DMS79 treated with DMSO at 0.1 percent for 48 hours (cell line): Measurements from ENCODE around the gene UPF1.
"Not testable (repeated sequence)": the region's sequence is repeated elsewhere in the genome, so short reads cannot be mapped to it uniquely, and the experiment has no call there.

Experiments
- DNase-seq: peaks from one replicate; lab custom pipeline; 2025; lab: John Stamatoyannopoulos, UW

UPF1 gene

GRCh38 chr19:18799389-18799970 is 32.3 kb upstream of the UPF1 start:
- no peak for DNase-seq

DNA sequence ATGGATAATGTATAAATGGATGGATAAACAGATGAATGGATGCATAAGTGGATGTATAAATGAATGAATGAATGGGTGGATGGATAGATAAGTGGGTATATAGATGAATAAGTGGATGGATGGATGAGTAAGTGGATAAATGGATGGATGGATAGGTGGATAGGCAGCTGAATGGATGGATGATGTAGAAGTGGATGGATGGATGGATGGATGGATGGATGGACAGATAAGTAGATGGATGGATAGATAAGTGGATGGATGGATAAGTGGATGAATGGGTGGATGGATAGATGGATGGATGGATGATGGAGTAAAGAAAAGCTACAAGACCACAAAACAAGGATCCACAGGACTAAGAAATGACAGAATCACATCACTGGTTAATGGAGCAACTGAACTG is 31.7 kb upstream of the UPF1 start:
- no peak for DNase-seq

DNA sequence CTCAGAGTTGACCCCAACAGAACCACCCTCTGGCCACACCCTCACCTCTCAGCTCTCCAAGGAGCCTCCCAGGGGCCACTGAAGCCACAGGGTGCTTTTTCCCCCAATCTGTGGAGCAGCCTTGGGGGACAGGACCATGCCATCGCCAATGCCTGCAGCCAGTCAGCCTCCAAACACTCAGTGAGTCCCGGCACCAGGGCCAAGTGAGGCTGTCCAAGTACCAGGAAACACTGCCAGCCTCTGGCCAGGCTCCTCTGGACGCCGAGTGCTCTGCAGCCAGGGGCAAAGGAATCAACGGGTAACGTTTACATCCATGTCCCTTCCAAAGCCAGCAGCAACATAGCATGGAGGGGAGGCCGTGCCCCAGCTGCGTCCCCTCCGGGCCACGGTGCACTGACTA is 31.1 kb upstream of the UPF1 start:
- DNase-seq: no peak

- no peak for DNase-seq
These were observed 29.4 kb upstream of the UPF1 start for GRCh38 chr19:18802354-18802753.

DNA sequence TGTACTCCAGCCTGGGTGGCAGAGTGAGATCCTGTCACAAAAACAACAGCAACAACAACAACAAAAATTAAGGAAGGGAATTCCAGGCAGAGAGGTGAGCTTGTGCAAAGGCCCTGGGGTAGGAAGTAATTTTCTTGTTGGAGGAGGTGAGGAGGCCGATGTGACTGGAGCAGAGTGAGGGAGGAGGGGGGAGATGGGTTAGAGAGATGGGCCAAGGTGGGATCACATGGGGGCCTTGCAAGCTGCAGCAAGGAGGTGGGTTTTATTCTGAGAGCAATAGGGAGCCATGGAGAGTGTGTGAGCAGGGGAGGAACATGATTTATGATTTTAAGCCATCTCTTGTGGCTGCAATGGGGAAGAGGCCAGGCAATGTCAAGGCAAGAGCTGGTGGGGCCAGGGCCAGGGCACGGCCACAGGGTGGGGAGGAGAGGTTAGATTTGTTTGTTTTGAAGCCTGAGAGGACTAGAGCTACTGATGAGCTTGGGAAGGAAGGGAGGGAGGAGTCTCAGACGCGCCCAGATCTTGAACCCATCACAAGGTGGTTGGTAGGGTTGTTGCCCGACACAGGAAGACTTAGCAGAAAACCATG is 28.1 kb upstream of the UPF1 start:
- DNase-seq: no peak

DNA sequence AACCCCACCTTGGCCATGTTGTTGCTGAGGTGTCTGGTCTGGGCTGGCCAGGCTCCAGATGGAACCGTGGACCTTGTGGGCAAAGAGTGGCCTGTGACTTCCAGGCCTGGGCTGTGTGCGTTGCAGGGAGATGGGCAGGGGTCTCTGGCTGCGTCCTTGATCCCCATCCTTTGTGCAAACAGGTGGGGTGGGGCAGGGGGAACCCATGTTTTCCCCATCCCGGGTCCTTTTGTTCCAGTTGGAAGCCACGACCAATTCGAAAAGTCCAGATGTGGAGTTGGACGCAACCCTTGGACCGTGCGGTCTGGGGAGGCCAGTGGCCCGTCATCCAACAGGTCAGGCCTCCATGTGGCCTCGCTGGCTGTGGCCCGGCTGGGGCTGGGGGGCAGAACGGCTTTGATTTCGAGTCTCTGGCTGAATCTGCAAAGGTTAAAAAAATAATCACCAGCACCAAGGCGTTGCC is 27.6 kb upstream of the UPF1 start:
- DNase-seq: no peak

DNA sequence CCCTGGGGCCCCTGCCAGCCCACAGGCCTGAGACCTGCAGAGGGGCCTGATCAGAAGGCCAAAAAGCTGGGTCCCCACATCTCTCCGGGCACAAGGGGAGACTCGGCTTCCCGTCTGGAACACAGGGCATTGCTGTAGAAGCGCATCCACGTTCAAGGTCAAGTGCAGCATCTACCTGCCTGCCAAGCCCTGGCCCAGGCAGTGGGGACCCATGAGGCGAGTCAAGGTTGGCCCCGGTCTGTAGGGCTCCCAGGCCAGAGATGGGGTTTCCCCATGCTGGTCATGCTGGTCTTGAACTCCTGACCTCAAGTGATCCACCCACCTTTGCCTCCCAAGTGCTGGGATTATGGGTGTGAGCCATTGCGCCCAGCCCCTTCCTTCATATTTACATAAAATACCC is 27.1 kb upstream of the UPF1 start:
- DNase-seq: no peak

GRCh38 chr19:18807861-18808331 is 23.9 kb upstream of the UPF1 start:
- no peak for DNase-seq

- DNase-seq: no peak
These were observed 22.4 kb upstream of the UPF1 start for GRCh38 chr19:18809149-18809868.

DNA sequence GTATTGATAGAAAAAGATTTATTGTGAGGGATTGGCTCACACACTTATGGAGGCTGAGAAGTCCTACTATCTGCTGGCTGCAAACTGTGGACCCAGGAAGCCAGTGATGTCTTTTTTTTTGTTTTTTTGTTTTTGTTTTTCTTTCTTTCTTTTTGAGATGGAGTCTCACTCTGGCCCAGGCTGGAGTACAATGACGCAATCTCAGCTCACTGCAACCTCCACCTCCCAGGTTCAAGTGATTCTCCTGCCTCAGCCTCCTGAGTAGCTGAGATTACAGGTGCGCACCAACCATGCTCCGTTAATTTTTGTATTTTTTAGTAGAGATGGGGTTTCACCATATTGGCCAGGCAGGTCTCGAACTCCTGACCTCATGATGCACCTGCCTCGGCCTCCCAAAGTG is 20.1 kb upstream of the UPF1 start:
- DNase-seq: not testable (repeated sequence)

GRCh38 chr19:18814063-18814462 is 17.7 kb upstream of the UPF1 start:
- DNase-seq: no peak

- no peak for DNase-seq
These were observed 16.1 kb upstream of the UPF1 start for GRCh38 chr19:18815673-18816072.

GRCh38 chr19:18816645-18817044 is 15.1 kb upstream of the UPF1 start:
- not testable (repeated sequence) for DNase-seq

GRCh38 chr19:18817574-18817973 is 14.2 kb upstream of the UPF1 start:
- DNase-seq: no peak

DNA sequence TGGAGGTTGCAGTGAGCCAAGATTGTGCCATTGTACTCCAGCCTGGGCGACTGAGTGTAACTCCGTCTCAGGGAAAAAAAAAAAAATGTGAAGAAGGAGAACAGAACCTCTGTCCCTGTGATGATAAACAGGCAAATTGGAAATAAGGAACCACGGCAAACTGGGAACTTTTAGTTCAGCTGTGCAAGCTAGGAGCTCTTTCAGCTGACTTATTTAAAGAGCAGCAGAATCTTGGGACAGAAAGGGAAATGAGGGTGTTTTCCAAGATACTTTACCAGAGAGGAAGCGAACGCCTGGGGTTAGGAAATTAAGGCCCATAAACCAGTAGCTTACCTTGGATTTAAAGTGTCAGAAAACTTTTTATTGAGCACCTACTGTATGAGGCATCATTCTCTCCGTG is 3.0 kb upstream of the UPF1 start:
- no peak for DNase-seq

DNA sequence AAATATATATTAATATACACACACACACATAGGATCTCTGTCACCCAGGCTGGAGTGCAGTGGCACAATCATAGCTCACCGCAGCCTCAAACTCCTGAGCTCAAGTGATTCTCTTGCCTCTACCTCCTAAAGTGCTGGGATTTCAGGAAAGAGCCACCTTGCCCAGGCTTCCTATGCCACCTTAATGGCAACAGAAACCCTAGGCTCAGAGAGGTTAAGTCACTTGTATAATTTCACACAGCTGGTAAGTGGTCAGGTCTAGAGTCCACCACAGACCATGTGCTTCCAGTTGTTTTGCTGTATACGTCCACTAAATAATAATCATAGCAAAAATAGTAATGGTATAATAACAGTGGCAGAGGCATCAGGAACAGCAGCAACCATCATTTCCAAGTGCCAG is 1.3 kb upstream of the UPF1 start:
- no peak for DNase-seq

DNA sequence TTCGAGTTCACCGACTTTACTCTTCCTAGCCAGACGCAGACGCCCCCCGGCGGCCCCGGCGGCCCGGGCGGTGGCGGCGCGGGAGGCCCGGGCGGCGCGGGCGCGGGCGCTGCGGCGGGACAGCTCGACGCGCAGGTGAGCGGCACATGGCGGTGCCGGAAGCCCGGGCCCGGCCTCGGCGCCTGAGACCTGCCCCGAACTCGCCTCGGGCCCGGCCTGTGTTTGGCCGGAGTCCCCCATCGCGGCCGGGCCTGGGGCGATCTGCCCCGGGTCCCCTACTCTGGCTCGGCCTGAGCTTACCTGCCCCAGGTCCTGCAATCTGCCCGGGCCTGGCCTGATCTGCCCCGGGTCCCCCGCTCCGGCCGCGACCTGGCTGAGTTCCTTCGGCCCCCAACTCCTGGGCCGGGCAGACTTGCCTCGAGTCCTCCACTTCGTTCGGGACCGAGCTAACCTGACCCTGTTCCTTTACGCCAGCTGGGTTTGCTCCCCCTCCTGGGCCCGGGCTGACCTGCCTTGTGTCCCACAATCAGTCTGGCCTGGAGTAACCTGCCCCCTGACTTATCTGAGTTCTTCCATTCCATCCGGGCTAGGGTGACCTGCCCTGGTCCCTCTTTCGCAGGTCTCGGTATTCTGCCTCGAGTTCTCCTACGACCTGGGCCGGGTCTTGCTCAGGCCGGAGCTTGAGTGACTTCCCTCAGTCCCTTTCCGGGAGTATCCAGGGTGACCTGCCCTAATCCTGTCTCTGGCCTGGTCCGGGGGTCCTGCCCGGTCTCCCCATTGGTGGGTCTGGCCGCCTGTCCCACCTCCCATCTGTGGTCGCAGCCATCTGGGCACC is 764 bp downstream of the UPF1 start:
- no peak for DNase-seq

DNA sequence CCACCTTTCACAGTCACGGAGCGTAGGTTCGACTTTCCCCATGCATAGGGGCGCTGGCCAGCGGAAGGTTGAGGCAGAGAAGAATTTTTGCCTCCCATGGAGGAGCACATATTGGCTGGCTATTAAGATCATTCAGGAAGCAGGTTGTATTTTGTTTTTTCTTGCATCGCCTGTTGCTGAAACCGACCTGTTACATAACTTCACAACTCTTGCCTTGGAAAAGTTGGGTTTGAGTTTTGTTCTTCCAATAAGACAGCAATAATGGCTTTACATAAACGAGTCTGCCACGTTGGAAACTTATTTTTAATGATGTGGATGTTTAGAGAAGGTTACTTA is 1.4 kb downstream of the UPF1 start:
- peak; percentile 14 for DNase-seq

GRCh38 chr19:18833849-18834643 is 2.3 kb downstream of the UPF1 start:
- DNase-seq: peak; percentile 29

DNA sequence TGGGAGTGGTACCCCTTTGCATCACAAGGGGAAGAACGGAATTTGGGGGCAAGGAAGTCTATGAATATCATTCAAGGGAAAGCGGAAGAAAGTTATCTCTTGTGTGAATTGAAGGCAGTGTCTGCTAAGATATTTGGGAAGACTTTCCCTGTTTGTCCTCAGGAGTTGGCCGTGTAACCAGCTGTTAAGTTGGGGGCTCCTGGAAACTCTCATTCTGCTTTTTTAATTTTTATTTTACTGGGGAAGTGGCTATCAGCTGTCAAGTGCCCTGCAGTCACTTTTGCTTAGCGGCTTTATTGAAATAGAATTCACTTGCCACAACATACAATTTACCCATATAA is 2.9 kb downstream of the UPF1 start:
- DNase-seq: no peak

DNA sequence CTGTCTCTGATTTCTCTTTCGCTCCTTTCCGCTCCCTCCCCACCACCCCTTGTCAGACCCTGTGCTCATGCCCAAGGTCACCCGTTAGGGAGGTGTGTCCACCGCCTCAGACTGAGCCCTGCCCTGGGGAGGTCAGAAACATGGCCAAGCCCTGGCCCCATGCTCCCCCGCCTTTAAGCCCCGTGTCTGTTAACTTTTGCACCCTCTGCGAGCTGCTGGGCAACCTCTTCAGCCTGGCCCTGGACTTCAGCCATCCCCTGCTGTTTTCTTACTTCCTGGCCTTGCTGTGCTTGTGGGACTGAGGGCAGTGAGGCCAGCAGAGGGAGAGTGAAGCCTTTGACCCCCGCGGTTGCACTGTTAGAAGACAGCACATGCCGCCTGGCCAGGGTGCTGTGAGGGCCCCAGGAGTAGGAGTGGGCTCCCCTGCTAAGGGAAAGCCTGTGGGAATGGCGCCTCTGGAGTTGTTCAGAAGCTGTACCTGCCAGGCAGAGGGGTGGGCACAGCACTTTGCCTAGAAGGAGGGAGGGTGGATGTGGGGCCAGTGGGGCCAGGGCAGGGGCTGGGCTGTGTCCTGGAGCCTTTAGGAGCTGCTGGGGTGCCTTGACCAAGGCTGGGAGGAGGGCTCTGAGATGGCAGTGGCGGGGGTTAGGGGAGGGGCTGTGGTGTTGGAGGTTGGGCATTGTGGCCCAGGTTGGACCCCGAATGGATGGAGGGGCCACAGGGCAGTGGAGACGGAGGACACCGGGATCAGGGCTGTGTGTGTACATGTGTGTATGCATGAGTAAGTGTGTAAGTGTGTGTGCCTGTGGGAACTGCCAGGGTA is 7.9 kb downstream of the UPF1 start:
- no peak for DNase-seq
